Measurements from ENCODE around the gene DARS1.

The DARS1 gene

DNA sequence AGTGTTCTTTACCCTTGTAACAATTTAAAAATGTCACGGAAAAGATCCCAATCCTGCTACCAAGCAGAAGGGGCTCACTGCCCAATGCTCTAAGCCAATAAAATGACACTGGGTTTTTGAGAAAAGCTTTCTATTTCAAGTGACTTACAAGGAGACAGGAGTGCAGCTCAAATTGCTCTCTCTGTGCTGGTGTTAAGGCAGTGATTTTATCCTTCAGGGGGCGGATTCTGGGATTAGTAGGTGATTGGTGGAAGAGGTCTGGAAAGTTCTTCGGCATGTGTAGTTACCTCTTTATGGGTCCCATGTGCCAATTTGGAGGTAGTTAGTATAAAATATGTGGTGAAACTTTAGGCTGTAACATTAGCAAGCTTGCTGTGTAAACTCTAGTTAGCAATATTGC, 81.8 kb downstream of the DARS1 start:
- Histone ChIP-seq H3K27ac (ENCODE audit: low read depth, low read length, poor library complexity, severe bottlenecking) (no peak overlapping the region), H4K20me1 (ENCODE audit: insufficient read depth, low read length) (no peaks in the 10 kb centered on the region), H3K4me2 (ENCODE audit: low read length) (no peak overlapping the region), H3K9me2 (ENCODE audit: low read depth, low read length) (no peaks in the 10 kb centered on the region), H3K4me1 (ENCODE audit: insufficient read depth, low read length, severe bottlenecking) (no peaks in the 10 kb centered on the region), H2AFZ (ENCODE audit: low read length) (no peak overlapping the region), H3K9ac (ENCODE audit: low read length) (no peak overlapping the region), H3F3A (ENCODE audit: insufficient read depth, low read length) (no peaks in the 10 kb centered on the region), H3K36me3 (ENCODE audit: insufficient read depth, low read length) (peaks cover 29% of the 10 kb centered on the region; the same call in 1 of the 2 replicates), H3K4me3 (ENCODE audit: low read depth, low read length, poor library complexity, severe bottlenecking) (no peak overlapping the region), H3K79me2 (ENCODE audit: insufficient read depth, low read length) (no peaks in the 10 kb centered on the region), H3K27me3 (ENCODE audit: insufficient read depth, low read length) (no peaks in the 10 kb centered on the region), H3K9me3 (ENCODE audit: low read length) (no peaks in the 10 kb centered on the region)
- TF ChIP-seq, protein P1, sequence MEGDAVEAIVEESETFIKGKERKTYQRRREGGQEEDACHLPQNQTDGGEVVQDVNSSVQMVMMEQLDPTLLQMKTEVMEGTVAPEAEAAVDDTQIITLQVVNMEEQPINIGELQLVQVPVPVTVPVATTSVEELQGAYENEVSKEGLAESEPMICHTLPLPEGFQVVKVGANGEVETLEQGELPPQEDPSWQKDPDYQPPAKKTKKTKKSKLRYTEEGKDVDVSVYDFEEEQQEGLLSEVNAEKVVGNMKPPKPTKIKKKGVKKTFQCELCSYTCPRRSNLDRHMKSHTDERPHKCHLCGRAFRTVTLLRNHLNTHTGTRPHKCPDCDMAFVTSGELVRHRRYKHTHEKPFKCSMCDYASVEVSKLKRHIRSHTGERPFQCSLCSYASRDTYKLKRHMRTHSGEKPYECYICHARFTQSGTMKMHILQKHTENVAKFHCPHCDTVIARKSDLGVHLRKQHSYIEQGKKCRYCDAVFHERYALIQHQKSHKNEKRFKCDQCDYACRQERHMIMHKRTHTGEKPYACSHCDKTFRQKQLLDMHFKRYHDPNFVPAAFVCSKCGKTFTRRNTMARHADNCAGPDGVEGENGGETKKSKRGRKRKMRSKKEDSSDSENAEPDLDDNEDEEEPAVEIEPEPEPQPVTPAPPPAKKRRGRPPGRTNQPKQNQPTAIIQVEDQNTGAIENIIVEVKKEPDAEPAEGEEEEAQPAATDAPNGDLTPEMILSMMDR (IDR thresholded peaks at IDR 0.05; ENCODE audit: low read length) = no peak
- no peak for TF ChIP-seq EZH2 (IDR thresholded peaks at IDR 0.05; ENCODE audit: borderline replicate concordance, low read length)

DNA sequence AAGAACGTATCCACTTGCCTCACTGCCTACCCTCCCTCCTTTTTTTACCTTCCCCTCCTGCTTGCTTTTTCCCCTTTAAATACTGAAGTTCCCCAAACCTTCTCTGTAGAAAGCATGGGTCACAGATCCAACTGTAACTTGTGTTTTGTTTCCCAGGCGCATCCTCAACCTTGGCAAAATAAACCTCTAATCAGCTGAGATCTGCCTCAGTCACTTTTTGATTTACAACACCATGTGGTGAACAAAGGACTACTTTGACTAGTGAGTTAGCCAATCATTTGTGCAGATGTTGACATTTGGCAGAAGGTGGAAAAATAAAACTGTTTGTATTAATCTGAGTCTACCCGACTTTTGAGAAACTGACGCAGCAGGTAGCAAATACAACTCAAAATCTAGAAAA, 85.9 kb downstream of the DARS1 start:
- no peak overlapping the region for H3K9ac ChIP-seq (ENCODE audit: low read length)
- H2AFZ ChIP-seq (ENCODE audit: low read length) = no peak overlapping the region
- no peaks in the 10 kb centered on the region for H3K27me3 ChIP-seq (ENCODE audit: insufficient read depth, low read length)
- H3K4me2 ChIP-seq (ENCODE audit: low read length) = no peak overlapping the region
- H4K20me1 ChIP-seq (ENCODE audit: insufficient read depth, low read length) = no peaks in the 10 kb centered on the region
- H3K27ac ChIP-seq (ENCODE audit: low read depth, low read length, poor library complexity, severe bottlenecking) = no peak overlapping the region
- H3K9me2 ChIP-seq (ENCODE audit: low read depth, low read length) = no peaks in the 10 kb centered on the region
- TF ChIP-seq, protein P1 (IDR thresholded peaks at IDR 0.05; ENCODE audit: low read length) = no peak
- TF ChIP-seq EZH2 (IDR thresholded peaks at IDR 0.05; ENCODE audit: borderline replicate concordance, low read length) = no peak
- no peaks in the 10 kb centered on the region for H3F3A ChIP-seq (ENCODE audit: insufficient read depth, low read length)
- H3K79me2 ChIP-seq (ENCODE audit: insufficient read depth, low read length) = no peaks in the 10 kb centered on the region
- no peaks in the 10 kb centered on the region for H3K4me1 ChIP-seq (ENCODE audit: insufficient read depth, low read length, severe bottlenecking)
- no peaks in the 10 kb centered on the region for H3K9me3 ChIP-seq (ENCODE audit: low read length)
- no peaks in the 10 kb centered on the region for H3K36me3 ChIP-seq (ENCODE audit: insufficient read depth, low read length)
- H3K4me3 ChIP-seq (ENCODE audit: low read depth, low read length, poor library complexity, severe bottlenecking) = no peak overlapping the region

DNA sequence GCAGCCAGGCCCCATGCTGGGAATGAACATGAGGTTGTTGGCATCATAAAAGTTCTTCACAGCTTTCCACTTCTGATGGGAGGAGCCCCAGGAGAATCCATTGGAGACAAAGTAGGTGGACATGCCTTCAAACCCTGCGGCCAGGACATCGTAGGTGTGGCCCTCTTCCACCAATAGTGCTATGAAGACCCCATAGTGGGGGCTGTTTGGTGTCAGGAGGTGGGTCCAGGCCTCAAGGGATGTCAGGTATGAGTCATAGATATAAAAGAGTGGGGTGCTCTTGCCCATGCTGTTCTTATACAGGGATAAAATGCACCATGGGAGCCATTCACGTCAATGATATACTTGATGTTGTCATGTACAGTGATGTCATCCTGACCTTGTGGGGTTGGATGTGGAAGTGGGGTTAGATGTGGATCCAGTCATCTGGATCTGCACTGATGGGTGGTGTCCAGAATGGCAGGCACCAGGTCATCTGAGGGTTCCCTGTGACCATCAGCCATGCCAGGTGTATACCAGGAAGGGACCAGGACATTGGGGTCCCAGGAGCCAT, 87.1 kb downstream of the DARS1 start:
- no peaks in the 10 kb centered on the region for H3K9me2 ChIP-seq (ENCODE audit: low read depth, low read length)

More for the DNA sequence above, 87.1 kb downstream of the DARS1 start:
- no peak overlapping the region for H2AFZ ChIP-seq (ENCODE audit: low read length)
- peaks cover 6% of the 10 kb centered on the region for H3K4me1 ChIP-seq (ENCODE audit: insufficient read depth, low read length, severe bottlenecking)
- H3K27me3 ChIP-seq (ENCODE audit: insufficient read depth, low read length) = no peaks in the 10 kb centered on the region
- no peaks in the 10 kb centered on the region for H3K36me3 ChIP-seq (ENCODE audit: insufficient read depth, low read length)
- no peak overlapping the region for H3K4me3 ChIP-seq (ENCODE audit: low read depth, low read length, poor library complexity, severe bottlenecking)
- no peak overlapping the region for H3K9ac ChIP-seq (ENCODE audit: low read length)
- H3K9me3 ChIP-seq (ENCODE audit: low read length) = no peaks in the 10 kb centered on the region
- H3F3A ChIP-seq (ENCODE audit: insufficient read depth, low read length) = no peaks in the 10 kb centered on the region
- no peak overlapping the region for H3K27ac ChIP-seq (ENCODE audit: low read depth, low read length, poor library complexity, severe bottlenecking)
- no peaks in the 10 kb centered on the region for H3K79me2 ChIP-seq (ENCODE audit: insufficient read depth, low read length)
- no peak overlapping the region for H3K4me2 ChIP-seq (ENCODE audit: low read length)
- H4K20me1 ChIP-seq (ENCODE audit: insufficient read depth, low read length) = no peaks in the 10 kb centered on the region
- TF ChIP-seq, protein P1 (IDR thresholded peaks at IDR 0.05; ENCODE audit: low read length) = no peak
- TF ChIP-seq EZH2 (IDR thresholded peaks at IDR 0.05; ENCODE audit: borderline replicate concordance, low read length) = no peak
